Measurements from ENCODE around the gene RPA1.

RPA1 gene

DNA sequence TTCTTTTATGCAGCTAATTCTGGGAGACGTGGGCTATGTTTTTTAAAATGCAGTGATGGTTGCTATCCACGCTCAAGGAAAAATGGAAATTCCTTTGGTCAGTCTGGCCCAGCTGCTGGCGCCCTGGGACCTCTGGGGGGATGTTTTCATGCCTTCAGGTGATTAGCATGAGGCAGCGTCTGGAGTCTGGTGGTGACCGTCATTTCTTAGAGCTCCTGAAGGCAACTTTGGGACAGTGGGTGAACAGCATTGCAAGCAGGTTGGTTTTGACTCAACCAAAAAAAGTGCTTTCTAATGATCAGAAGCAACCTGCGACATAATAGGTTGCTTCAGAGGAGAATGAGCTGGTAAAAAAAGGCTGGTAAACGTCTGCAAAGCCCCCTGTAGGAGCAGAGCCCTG, 82.3 kb downstream of the RPA1 start:
- DNase-seq, result no peak

DNA sequence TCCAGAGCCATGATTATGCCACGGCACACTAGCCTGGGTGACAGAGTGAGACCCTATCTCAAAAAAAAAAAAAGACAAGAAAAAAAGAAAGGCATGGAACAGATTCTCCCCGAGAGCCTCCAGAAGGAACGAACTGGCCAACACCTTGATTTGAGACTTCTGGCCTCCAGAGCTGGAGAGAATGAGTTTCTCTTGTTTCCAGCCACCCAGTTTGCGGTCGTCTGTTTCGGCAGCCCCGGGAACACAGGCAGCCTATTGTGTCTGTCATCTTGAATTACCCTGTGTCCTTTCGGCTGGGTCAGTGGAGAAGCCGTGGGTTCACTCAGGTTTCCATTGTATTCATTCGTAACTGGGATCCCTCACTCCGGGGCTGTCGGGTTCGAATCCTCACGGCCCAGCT, 83.9 kb downstream of the RPA1 start:
- no peak for DNase-seq

DNA sequence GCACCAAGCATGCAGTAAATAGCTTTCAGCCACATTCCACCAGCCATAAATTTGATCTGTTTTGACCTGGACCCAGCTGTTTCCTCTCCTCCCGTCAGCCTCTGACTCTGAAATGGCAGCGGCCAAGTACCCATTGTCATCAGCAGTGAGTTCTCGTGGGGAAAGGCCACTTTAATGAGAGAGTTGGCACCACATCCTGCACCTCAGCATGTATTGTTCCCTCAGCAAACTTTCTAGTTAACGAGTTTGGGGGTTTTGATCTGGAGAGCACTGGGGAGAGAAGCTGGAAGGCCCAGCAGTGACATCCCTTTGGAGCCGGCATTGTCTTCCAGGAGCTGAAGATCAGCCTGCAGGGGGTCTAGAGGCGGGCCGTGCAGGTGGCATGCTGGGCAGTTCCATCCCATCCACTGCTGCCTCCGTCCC, 84.9 kb downstream of the RPA1 start:
- no peak for DNase-seq

DNA sequence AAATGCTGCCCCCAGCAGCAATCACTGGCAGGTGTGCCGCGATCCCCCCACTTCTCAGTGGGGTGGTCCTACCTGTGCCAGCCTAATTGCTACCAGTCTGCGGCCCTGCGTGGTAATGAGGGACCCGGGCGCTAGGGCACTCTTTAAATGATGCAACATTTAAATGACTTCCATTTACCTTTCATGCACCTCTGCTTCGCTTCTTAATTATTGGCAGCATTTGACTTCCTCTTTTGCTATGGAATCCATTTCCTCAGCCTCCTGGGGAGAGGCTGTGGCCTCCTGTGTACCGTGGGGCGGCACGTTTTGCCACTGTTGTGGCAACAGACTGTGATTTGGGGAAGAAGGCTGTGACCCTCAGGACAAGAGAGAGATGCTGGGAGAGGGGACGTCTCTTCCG, 86.1 kb downstream of the RPA1 start:
- no peak for DNase-seq

DNA sequence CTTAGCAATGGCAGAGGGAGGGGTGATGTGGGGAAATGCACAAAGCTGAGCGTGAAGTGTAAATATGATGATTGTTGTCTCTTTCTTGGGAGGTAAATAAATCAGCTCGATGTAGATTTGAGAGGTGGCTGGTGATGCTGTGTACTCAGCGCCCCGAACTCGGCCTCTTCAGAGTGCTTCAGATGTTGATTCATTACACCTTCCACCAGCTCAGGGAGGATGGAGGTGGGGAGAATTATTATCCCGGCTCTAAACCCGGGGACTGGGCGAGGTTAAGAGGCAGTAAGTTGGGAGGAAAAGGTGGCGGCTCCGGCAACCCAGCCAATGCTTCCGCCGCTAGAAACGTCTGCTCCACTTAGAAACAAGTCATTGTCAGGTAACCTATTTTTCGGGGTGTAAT, 86.5 kb downstream of the RPA1 start:
- DNase-seq, result no peak

DNA sequence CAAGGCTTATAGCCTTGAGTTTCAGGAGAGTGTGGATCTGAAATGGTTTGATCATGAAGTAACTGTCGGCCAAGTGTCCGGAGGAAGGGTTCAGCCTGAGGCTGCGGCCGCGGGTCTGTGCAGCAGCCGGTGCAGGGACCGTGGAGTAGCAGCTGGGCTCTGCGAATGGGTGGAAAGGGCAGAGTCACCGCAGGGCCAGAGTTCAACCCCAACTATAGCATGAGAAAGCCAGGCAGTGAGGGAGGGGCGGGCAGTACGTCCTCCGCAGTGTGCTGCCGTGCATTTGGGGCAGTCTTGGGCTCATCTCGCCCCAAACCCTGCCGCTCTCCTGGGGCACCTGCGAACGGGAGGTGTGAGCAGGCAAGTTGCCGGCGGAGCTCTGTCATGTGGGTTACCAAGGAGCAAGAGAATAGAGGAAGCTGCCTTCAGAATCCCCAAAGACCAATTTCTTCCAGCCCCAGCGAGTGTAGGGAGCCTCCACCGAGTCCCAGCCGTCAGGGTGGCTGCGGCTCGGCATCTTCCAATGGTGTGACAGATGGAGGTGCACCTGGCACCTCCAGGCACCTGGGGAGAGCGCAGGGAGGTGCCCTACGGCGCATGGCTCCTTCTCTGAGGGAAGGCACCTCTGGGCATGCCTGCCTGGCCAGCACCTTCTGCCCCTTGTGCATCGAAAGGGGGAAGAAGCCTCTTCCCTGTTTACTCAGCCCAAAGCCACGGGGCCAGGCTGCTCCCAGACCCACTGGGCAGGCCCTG, 87.3 kb downstream of the RPA1 start:
- DNase-seq, result no peak

DNA sequence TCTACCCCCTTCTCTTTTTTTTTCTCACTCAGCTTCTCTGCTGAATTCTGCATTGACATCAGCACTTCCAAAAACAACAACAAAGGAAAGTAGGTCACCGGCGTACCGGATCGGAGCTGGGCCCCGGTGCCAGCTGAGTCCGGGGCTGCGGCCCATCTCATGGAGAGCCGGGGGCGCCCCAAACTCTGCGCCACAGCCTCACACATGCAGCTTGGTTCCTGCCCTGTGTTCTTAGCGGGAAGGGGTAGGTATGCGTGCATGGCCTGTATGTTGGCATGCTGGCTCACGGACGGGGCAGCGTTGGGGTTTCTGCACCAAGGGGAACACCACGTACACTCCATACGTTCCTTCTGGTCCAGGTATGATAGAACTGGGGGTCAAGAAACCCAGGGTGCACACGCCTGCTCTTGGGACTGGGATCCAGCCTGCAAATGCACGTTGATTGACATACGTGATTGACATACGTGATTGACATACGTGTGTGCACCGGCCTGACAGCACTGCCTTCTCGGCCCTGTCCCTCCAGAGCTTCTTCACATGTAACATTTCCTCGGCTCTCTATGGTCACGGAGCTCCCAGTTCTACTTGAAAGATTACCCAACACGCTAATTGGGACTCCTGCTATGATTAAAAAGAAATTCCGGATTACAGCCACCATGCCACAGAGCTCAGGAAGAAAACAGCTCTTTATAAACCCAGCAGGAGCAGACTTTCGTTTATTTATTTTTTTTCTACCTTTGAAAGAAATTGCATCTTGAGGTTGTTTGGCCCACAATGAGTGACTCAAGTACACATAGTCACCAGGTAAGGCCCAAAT, 88.7 kb downstream of the RPA1 start:
- DNase-seq, result no peak

DNA sequence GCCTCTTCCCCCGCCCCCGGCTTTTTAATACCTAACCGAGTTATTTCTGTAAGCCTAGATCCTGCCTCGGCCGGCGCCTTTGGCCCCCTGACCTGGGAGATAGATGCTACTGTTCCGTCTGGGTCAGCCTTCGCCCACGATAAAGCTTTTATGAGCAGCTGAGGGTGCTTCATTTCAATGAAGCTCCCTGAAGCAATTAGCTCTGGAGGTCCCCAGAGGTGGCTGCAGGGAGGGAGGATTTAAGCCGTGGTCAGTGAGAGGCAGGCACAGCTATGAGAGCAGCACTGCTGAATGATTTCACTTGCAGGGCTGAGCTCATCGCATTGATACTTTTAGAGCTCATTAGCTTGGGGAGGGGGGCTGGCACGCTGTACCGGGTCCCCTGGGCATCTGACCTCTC, 89.4 kb downstream of the RPA1 start:
- DNase-seq, result no peak

DNA sequence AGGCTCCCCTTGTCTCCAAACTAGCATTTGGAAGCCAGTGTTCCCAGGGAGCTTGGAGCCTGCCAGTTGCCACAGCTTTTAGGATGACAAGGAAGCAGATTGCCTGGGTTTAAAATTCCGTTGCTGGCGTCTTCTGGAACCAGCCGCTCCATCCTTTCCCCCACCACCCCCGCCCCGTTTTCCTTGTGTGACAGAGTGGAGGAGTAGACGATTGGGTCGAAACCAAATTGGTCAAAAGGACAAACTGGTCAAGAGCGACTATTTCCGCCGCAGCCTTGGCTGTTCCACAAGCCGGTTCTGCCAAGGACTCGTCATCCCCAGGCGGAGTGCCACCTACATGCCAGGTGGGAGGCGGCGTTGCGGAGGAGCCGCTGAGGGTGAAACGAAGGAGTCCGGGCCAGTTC, 91.1 kb downstream of the RPA1 start:
- DNase-seq, result no peak

DNA sequence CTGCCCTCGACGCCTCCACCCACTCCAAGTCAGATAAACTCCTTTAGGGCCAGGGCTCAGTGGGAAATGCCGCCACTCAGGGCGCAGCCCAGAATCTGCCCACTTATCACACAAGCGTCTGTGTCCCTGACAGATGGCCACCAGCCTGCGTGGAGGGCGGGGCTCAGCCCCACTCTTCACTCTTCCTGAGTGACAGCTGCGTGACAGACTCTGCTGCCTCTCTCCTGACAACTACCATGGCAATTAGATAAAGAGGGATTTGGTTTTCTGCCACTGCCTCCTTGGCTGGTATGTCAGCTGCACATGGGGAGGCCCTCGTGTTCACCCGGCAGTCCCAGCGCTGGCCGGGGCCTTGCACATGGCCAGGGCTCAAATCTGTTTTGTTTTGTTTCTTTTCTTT, 99.2 kb downstream of the RPA1 start:
- DNase-seq, result no peak

DNA sequence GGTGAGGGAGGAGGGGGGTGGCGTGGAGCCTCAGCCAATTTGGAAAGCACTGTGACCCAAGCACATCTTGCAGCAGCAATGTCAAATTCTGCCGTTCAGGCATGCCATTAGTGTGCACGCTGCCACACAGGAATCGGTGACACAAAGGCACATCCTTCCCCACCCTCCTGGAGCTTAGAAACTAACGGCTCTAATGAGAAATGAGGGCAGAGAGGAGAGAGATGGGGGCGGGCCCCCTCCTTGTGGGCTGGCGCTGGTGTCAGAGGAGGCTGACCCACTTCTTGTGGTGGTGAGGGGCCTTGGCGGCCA, 100.5 kb downstream of the RPA1 start:
- DNase-seq, result no peak

DNA sequence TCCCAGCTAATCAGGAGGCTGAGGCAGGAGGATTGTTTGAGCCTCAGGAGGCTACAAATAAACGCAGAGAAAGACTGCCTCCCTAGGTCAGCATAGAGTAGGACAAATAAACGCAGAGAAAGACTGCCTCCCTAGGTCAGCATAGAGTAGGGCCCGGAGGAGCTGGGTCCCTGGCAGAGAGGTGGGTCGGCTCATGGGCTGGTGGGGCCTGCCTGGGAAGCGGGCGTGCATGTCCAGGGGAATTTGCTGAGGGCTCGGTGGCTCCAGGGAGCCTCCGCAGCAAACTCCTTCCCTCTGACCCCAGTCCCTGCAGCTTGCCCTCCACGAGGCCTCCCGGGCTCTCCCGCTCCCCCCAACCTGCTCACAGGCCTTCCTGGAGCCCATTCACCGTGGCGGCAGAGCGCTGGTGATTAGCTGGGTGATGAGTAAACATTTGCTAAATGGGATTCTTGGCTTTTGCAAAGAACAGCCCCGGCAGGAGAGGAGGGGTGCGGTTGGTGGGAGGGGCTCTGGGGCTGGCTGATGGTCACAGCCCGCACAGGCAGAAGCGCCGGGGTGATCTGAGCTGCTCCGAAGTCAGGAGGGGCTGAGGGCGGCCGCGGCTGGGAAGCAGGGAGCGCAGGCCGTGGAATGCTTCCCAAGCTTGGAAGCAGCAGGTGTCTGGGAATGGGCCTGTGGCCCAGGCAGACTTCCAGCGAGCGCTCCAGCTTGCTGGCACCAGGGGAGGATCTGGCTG, 102.2 kb downstream of the RPA1 start:
- no peak for DNase-seq

DNA sequence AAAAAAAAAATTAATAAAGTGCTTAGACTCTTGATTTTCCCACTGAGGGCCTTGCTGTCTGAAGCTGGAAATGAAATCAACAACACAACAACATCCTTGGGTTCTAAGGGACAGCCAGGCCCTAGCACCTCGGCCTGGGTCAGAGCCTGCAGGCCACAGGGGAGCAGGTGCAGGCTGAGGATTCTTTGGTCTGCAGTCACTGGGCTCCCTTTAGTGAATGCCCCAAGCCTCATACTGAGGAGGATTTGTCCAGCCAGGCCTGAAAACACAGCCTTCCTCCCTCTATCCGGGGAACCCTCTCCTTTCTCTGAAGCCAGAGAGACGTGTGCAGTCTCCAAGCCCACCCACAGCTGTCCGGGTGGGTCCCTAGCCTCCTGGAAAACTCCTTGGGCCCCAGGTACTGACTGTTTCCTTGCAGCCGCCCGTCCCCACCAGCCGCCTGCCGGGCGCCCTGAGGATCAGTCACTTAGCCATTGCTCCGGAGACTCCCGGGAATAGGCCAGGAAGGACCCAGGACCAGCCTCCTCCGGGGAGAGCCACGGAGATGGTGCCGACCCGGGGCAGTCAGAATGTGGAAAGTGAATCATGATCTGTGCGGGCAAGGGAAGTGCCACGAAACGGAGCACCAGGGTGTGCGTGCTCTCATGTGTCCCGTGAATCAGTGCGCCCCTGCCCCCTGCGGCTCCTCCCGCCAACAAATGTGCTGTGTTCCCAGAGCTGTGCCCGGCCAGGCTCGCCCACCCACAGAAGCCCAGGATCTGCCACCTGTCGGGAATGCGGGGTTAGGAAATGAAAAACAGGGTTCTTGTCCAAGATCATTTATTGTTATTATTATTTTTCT, 104.3 kb downstream of the RPA1 start:
- no peak for DNase-seq

DNA sequence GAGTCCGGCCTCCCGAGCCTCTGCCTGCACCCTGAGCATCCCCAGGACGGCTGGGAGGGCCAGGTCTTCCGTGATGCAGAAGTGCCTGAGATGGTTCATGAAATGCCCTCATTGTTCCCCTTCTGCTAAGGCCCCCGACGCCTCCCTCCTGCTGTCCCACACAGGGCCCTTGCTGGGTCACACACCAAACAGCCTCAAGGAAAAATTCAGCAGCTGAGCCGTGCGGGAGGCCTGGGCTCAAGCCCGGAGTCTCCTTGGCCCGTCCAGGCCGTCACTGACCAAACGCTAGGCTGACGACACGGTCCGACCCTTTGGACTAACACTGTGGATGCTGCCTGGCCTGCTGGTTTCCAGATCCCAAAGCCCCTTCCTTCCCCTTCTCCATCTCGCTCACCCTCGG, 105.1 kb downstream of the RPA1 start:
- DNase-seq, result no peak

DNA sequence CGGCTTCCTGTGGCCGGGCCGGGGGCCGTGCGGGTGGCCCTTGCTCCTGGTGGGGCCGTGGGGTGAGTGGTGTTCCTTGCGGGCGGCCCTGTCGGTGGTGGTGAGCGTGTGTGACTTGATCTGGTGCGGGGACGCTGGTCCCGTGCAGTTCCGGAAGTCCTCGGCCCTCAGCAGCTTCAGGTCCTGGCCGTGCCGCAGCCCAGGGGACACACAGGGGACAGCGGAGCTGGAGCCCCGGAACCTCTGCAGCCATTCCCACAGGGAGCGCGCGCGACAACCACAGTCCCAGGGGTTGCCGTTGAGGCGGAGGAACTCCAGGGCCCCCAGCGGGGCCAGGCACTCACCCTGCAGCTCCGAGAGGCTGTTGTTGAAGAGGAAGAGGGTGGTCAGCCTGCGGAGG, 107.0 kb downstream of the RPA1 start:
- no peak for DNase-seq

DNA sequence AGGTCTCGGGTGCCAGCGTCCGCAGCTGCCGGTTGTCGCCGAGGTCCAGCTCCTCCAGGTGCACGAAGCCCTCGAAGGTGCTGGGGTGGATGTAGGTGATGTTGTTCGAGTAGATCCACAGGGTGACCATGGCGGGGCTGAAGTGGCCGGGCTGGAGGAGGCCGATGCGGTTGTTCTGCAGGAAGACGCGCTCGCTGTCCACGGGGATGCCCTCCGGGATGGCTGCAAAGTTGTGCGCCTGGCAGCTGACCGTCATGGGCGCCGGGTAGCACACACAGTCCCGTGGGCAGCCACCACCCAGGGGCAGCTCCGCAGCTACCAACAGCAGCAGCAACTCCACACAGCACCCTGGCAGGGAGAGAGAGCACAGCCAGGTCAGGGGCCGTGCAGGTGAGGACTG, 107.7 kb downstream of the RPA1 start:
- no peak for DNase-seq

DNA sequence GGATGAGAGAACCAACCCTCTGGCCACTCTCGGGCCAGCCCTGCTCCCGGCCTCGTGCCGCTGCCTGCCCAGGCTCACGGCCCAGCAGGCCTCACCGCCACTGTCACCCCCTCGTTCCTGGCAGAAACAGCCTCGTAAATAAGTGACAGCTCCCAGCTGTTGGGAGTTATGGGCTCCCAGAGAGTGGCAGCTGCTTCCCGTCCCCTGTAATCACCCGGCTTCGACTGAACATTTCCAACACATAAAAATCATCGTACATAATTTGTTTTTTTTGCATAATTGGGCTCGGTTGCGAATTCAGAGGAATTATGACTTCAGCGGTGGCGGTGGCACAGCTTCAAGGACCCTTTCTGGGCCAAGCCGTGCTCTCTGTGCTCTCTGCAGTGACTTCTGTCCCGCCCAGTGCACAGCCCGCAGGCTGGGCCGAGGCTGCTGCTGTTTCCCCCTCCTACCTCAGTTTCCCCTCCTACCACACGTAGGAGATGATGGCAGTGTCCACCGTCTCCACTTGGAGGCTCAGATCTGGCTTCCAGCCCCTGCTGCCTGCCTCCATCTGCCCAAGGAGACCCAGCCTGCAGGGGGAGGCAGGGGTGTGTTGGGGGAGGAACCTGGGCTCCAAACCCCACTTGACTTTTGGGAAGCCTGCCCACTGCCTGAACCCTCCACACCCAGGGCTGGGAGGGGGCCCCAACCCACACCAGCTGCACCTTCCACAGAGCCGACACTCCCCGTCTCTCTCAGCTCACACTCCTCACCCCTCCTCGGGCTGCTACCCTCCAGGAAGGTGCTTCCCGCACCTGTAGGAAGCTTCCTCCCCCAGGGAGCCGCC, 110.4 kb downstream of the RPA1 start:
- no peak for DNase-seq

DNA sequence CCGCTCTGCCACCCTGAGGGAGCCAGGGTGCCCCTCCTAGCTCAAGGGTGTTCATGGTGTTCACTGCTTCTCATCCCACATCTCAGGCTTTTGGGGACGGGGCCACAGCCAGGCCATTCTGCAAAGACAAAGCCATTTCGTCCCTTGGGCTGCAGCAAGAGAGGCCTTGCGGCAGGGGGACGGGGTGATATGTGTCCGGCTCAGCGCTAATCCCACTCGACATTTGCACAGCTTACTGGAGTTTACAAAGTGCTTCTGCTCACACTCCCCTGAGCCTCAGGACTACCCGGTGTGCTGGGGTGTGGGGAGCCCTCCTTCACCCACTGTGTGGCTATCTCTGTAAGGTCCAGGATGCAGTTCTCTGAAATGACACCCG, 111.0 kb downstream of the RPA1 start:
- DNase-seq, result no peak

DNA sequence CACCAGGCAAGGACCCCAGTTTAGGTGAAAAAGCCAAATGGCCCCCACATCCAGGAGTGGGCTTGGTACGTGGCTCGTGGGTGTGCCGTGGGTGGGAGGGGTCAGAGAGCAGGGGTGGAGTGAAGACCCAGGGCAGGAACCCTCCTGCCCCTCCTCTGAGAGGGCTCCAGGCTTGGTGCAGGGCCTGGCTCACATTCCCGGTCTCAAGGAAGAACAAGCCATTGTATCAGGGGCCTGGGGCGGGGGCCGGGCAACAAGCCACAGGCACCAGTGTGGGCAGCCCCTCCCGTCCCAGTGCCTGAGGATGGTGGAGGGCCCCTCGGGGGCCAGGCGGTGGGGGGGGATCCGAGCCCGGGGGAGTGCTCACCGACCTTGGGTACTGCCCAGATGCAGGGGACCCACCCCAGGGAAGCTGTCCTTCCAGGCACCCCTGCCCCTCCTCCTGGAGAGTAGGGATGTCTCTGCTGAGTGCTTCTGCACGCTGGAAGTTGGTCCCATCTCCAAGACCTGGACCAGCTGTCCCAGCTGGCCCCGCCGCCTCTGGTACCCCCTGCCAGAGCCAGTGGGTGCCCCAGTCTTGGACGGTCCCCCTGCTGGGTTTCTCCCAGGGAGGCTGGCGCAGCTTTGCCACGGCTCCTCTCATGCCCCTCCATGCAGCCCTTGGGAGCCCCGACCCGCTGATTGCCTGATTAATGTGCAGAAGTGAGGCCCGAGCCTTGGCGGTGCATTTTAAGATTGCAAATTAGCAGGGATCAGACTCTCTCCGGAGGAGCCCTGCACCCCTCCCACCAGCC, 111.7 kb downstream of the RPA1 start:
- no peak for DNase-seq

DNA sequence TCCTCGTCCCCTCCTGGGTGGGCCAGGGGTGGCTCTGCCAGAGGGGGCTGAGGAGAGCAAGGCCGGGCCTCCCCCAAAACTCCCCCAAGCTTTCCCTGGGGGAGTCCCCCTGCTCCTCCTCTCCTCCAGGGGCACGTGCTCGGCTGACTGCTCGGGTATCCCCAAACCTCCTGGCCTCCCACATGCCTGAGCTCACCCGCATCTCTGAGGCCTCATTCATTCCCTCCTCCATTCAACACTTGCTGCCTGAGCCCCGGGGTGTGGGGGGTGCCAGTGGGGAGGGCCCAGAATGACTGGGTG, 112.2 kb downstream of the RPA1 start:
- DNase-seq, result no peak

DNA sequence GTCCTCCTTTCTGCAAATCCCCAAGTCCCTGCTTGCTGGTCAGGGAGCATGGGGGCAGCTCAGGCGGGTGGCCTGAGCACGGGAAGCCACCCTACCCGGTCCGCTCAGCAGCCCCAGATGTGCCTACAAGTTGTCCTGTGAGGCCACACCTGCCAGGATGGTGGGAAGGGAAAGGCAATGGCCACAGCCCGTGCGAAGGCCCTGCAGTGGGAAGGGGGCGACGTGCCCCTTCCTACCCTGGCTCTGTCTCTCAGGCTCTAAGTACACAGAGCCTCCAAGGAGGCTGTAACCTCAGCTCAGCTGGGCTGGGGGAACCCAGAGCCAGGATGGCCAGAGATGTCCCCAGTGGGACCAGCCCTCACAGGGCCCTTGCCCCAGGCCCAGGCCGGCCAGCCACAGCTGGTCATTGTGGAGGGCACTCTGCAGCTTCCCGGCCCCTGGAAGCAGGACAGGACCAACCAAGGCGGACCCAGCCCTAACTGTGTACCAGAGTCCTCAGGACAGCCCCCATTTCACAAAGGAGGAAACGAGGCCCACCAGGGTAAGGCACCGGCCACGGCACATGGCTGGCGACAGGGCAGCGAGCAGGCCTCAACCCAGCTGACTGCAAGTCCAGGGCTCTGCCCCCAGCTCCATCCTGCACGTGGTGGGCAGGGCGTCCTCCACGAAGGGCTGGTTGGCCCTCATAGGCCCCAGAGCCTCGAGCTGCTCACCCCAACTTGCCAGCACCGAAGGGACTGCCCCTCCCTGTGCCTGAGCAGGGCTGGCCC, 113.0 kb downstream of the RPA1 start:
- no peak for DNase-seq
